ENCODE data around the gene SLC16A8. TPM values are rescaled to one million over a fixed set of nuclear protein-coding genes. Genes with fewer than 3 reads are reported as not detected.

SLC16A8 gene
- total RNA-seq, 1 experiment from 2014 or later = not detected

GRCh38 chr22:38034278-38034882 lies 49.6 kb downstream of the SLC16A8 start:
- no peaks in the 10 kb centered on the region for H3K36me3 ChIP-seq
- H3K4me1 ChIP-seq (replicated peaks) = peaks cover 14% of the 10 kb centered on the region
- H3K27ac ChIP-seq = no peak overlapping the region
- peak; percentile 63 to 92 for DNase-seq (ENCODE audit: low read depth in 1 of 2, low spot score in 2 of 2)
- H3K9me3 ChIP-seq (replicated peaks) = no peaks in the 10 kb centered on the region
- H3K4me3 ChIP-seq = no peak overlapping the region
- no peaks in the 10 kb centered on the region for H3K27me3 ChIP-seq (replicated peaks)

GRCh38 chr22:38033522-38034277 lies 50.3 kb downstream of the SLC16A8 start:
- Histone ChIP-seq H3K27ac (no peak overlapping the region), H3K4me3 (no peak overlapping the region), H3K27me3 (replicated peaks) (no peaks in the 10 kb centered on the region), H3K36me3 (no peaks in the 10 kb centered on the region), H3K4me1 (replicated peaks) (peaks cover 14% of the 10 kb centered on the region), H3K9me3 (replicated peaks) (no peaks in the 10 kb centered on the region)
- DNase-seq (ENCODE audit: low read depth in 1 of 2, low spot score in 2 of 2) = no peak

- Histone ChIP-seq H3K36me3 (no peaks in the 10 kb centered on the region), H3K4me3 (no peak overlapping the region), H3K9me3 (replicated peaks) (no peaks in the 10 kb centered on the region), H3K27me3 (replicated peaks) (no peaks in the 10 kb centered on the region), H3K4me1 (replicated peaks) (peaks cover 14% of the 10 kb centered on the region), H3K27ac (no peak overlapping the region)
- no peak for DNase-seq (ENCODE audit: low read depth in 1 of 2, low spot score in 2 of 2)
Measured at GRCh38 chr22:38032681-38033521, 51.1 kb downstream of the SLC16A8 start.

GRCh38 chr22:38031491-38031890 lies 52.5 kb downstream of the SLC16A8 start:
- Histone ChIP-seq H3K4me3 (no peak overlapping the region), H3K9me3 (replicated peaks) (no peaks in the 10 kb centered on the region), H3K4me1 (replicated peaks) (peaks cover 14% of the 10 kb centered on the region), H3K27me3 (replicated peaks) (no peaks in the 10 kb centered on the region), H3K36me3 (no peaks in the 10 kb centered on the region), H3K27ac (no peak overlapping the region)
- DNase-seq (ENCODE audit: low read depth in 1 of 2, low spot score in 2 of 2) = no peak

- no peaks in the 10 kb centered on the region for H3K36me3 ChIP-seq
- H3K27me3 ChIP-seq (replicated peaks) = no peaks in the 10 kb centered on the region
- DNase-seq (ENCODE audit: low read depth in 1 of 2, low spot score in 2 of 2) = no peak
- no peak overlapping the region for H3K27ac ChIP-seq
- H3K4me3 ChIP-seq = no peak overlapping the region
- peaks cover 14% of the 10 kb centered on the region for H3K4me1 ChIP-seq (replicated peaks)
- H3K9me3 ChIP-seq (replicated peaks) = no peaks in the 10 kb centered on the region
Measured at GRCh38 chr22:38030311-38031133, 53.5 kb downstream of the SLC16A8 start.

GRCh38 chr22:38029901-38030300 lies 54.1 kb downstream of the SLC16A8 start:
- H3K9me3 ChIP-seq (replicated peaks) = no peaks in the 10 kb centered on the region
- DNase-seq (ENCODE audit: low read depth in 1 of 2, low spot score in 2 of 2) = no peak
- no peak overlapping the region for H3K4me3 ChIP-seq
- no peaks in the 10 kb centered on the region for H3K27me3 ChIP-seq (replicated peaks)
- no peak overlapping the region for H3K27ac ChIP-seq
- H3K36me3 ChIP-seq = no peaks in the 10 kb centered on the region
- peaks cover 11% of the 10 kb centered on the region for H3K4me1 ChIP-seq (replicated peaks)

GRCh38 chr22:38029370-38029769 lies 54.6 kb downstream of the SLC16A8 start:
- peaks cover 6% of the 10 kb centered on the region for H3K4me1 ChIP-seq (replicated peaks)
- H3K9me3 ChIP-seq (replicated peaks) = no peaks in the 10 kb centered on the region
- H3K27me3 ChIP-seq (replicated peaks) = no peaks in the 10 kb centered on the region
- no peak overlapping the region for H3K4me3 ChIP-seq
- no peak for DNase-seq (ENCODE audit: low read depth in 1 of 2, low spot score in 2 of 2)
- no peak overlapping the region for H3K27ac ChIP-seq
- no peaks in the 10 kb centered on the region for H3K36me3 ChIP-seq

GRCh38 chr22:38028344-38029130 lies 55.4 kb downstream of the SLC16A8 start:
- Histone ChIP-seq H3K27ac (no peak overlapping the region), H3K4me3 (no peak overlapping the region), H3K9me3 (replicated peaks) (no peaks in the 10 kb centered on the region), H3K27me3 (replicated peaks) (no peaks in the 10 kb centered on the region), H3K36me3 (no peaks in the 10 kb centered on the region), H3K4me1 (replicated peaks) (no peaks in the 10 kb centered on the region)
- no peak for DNase-seq (ENCODE audit: low read depth in 1 of 2, low spot score in 2 of 2)

Other genes with a start within 250 kb of the SLC16A8 start
- gene ANKRD54, start 239.8 kb downstream of the SLC16A8 start, total RNA-seq (2014; rRNA removed; shearing (Covaris generic)) = 43.8 and 71.2 TPM in 2 replicates
- gene EIF3L, start 234.8 kb downstream of the SLC16A8 start, total RNA-seq (2014; rRNA removed; shearing (Covaris generic)) = 204 and 252 TPM in 2 replicates
- gene MICALL1, start 177.9 kb downstream of the SLC16A8 start, total RNA-seq (2014; rRNA removed; shearing (Covaris generic)) = 37.8 and 61.1 TPM in 2 replicates
- not detected in 2 replicates for gene C22orf23, start 130.6 kb downstream of the SLC16A8 start, total RNA-seq (2014; rRNA removed; shearing (Covaris generic))
- 77.3 and 99.6 TPM in 2 replicates for gene POLR2F, start 130.5 kb downstream of the SLC16A8 start, total RNA-seq (2014; rRNA removed; shearing (Covaris generic))
- gene SOX10, start 99.6 kb downstream of the SLC16A8 start, total RNA-seq (2014; rRNA removed; shearing (Covaris generic)) = not detected in 2 replicates
- 2.8 and 5.4 TPM in 2 replicates for gene PICK1, start 26.8 kb downstream of the SLC16A8 start, total RNA-seq (2014; rRNA removed; shearing (Covaris generic))
- not detected in 2 replicates for gene BAIAP2L2, start 26.5 kb upstream of the SLC16A8 start, total RNA-seq (2014; rRNA removed; shearing (Covaris generic))
- 1.0 and 2.5 TPM in 2 replicates for gene PLA2G6, start 97.6 kb upstream of the SLC16A8 start, total RNA-seq (2014; rRNA removed; shearing (Covaris generic))
- gene MAFF, start 117.8 kb upstream of the SLC16A8 start, total RNA-seq (2014; rRNA removed; shearing (Covaris generic)) = 45.7 and 52.1 TPM in 2 replicates
- 22.0 and 23.8 TPM in 2 replicates for gene TMEM184B, start 188.8 kb upstream of the SLC16A8 start, total RNA-seq (2014; rRNA removed; shearing (Covaris generic))
- gene CSNK1E, start 233.2 kb upstream of the SLC16A8 start, total RNA-seq (2014; rRNA removed; shearing (Covaris generic)) = 82.0 and 118 TPM in 2 replicates